NT2/D1 (cell line): ENCODE results near the gene POLR2L.

Source experiments
- SUZ12 ChIP-seq: IDR thresholded peaks from 2 replicates; pipeline ENCODE4 v1.6.1; 2011; ENCODE audit not compliant: insufficient read length, insufficient read depth; ENCODE audit errors: extremely low read depth
- YY1 ChIP-seq: IDR thresholded peaks from 2 replicates; pipeline ENCODE4 v1.6.1; 2011; ENCODE audit not compliant: insufficient read length, insufficient read depth
- ZNF274 ChIP-seq: IDR thresholded peaks from 2 replicates; pipeline ENCODE4 v1.6.1; 2011; ENCODE audit warnings: mild to moderate bottlenecking, low read depth, low read length

GRCh38 chr11:847876-848275, 5.5 kb upstream of the POLR2L start:
- no peak for TF ChIP-seq SUZ12
- TF ChIP-seq ZNF274, result no peak
- TF ChIP-seq YY1, result no peak
